Astrocyte (in vitro differentiated cells and primary cell): ENCODE data around the gene LMF1.

ENCODE experiments used
- EZH2 ChIP-seq: IDR thresholded peaks from 2 replicates; pipeline ENCODE4 v1.6.1; 2012; ENCODE audit warnings: mild to moderate bottlenecking, low read length, inconsistent platforms; ENCODE audit not compliant: insufficient read depth
- TF ChIP-seq, protein P1 (sequence below): IDR thresholded peaks from 2 replicates; pipeline ENCODE4 v1.5.1; 2011; ENCODE audit warnings: low read depth, mild to moderate bottlenecking, inconsistent platforms, low read length, moderate library complexity; ENCODE audit not compliant: insufficient read depth

DNA sequence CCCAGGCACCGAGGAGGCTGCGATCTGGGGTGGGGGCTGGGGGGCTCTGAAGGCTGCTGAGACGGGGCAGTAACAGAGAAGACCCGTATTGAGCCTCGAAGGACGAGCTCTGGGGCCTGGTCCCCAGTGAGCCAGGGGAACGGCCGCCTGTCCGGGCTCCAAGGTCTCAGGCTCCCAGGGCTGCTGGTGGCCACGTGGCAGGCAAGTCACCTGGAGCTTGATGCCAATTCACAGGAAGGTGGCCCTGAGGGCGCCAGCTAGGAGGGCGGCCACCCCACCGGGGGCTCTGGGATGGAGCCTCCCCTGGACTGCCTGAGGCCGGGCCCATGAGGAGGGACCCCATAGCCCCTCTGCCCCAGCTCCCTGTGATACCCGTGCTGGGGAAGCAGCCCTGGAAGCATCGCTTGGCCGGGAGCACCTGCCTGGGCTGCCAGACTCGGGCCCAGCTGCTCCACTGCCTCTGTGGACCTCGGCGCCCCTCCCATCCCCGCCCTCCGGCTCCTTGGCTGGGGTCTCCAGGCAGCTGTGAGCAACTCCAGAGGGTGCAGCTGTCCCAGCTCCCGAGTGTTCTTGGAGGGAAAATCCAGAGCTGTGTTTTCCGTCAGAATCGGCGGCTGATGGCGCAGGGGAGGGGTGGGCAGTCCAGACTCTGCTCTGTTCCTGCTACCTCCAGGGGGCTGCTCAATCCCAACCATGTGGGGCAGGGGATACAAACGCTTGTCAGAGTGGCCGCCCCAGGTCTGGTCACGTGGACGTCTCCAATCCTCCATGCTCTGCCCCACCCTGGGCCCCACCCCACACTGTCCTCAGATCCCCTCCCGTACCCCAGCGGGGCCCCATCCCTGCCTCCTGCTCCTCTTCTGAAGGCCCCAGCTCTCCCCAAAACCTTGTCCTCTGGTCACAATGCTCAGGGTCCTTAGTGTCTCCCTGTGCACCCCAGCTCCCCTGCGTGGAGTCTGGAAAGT, 103.1 kb downstream of the LMF1 start:
- TF ChIP-seq, protein P1, sequence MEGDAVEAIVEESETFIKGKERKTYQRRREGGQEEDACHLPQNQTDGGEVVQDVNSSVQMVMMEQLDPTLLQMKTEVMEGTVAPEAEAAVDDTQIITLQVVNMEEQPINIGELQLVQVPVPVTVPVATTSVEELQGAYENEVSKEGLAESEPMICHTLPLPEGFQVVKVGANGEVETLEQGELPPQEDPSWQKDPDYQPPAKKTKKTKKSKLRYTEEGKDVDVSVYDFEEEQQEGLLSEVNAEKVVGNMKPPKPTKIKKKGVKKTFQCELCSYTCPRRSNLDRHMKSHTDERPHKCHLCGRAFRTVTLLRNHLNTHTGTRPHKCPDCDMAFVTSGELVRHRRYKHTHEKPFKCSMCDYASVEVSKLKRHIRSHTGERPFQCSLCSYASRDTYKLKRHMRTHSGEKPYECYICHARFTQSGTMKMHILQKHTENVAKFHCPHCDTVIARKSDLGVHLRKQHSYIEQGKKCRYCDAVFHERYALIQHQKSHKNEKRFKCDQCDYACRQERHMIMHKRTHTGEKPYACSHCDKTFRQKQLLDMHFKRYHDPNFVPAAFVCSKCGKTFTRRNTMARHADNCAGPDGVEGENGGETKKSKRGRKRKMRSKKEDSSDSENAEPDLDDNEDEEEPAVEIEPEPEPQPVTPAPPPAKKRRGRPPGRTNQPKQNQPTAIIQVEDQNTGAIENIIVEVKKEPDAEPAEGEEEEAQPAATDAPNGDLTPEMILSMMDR: no peak
- no peak for TF ChIP-seq EZH2
